HepG2 (cell line): ENCODE data around the gene GLUD1. TPM values are rescaled to one million over a fixed set of nuclear protein-coding genes. Genes with fewer than 3 reads are reported as not detected.

Experiments
- HOXD1 ChIP-seq: sonication (generic); formaldehyde crosslinking; IDR thresholded peaks from 2 replicates; pipeline ENCODE4 v1.5.0; 2020; ENCODE audit warnings: missing genetic modification reagents
- ISL2 ChIP-seq: sonication (generic); formaldehyde crosslinking; IDR thresholded peaks from 2 replicates; pipeline ENCODE4 v1.5.0; 2020; ENCODE audit warnings: missing genetic modification reagents
- PPARG ChIP-seq: conservative IDR thresholded peaks from 2 replicates; pipeline ENCODE4 v1.6.1; 2016; ENCODE audit warnings: missing biosample characterization, missing genetic modification reagents
- SOX6 ChIP-seq, 2 experiments: fragments of 450-650 bp in 1 of 2; sonication (generic) in 1 of 2; formaldehyde crosslinking in 1 of 2; IDR thresholded peaks; 2 replicates each; pipeline versions ENCODE4 v1.4.0 to v1.6.1; 2017 to 2020; ENCODE audit warnings: antibody characterized with exemption in 1 of 2, mild to moderate bottlenecking in 1 of 2, missing genetic modification reagents in 1 of 2
- SYNCRIP ChIP-seq: fragments of 200-400 bp; formaldehyde crosslinking; IDR thresholded peaks from 2 replicates; pipeline ENCODE4 v1.6.1; 2018; ENCODE audit warnings: mild to moderate bottlenecking, low read depth, low read length; ENCODE audit not compliant: insufficient read depth
- ZNF253 ChIP-seq: sonication (generic); formaldehyde crosslinking; IDR thresholded peaks from 2 replicates; pipeline ENCODE4 v1.8.0; 2022; ENCODE audit warnings: mild to moderate bottlenecking, missing genetic modification reagents, borderline replicate concordance
- ZSCAN21 ChIP-seq: sonication (generic); formaldehyde crosslinking; IDR thresholded peaks from 2 replicates; pipeline ENCODE4 v1.8.0; 2022; ENCODE audit warnings: mild to moderate bottlenecking, missing genetic modification reagents, moderate library complexity, borderline replicate concordance
- polyA plus RNA-seq, 8 experiments: library from polyadenylated mRNA; depleted of rRNA in 3 of 8; stranded (reverse) in 7 of 8; unstranded in 1 of 8; fragments of >200 nt; fragmentation: Illumina TruSeq in 4 of 8; extraction: Trizol in 4 of 8; gene quantifications; 2 replicates each; pipeline versions ENCODE4 v1.2.1 to v1.2.3, GENCODE V29; 2011 to 2016; ENCODE audit warnings: low read depth in 4 of 8, missing spikeins in 1 of 8, mixed read lengths in 1 of 8; ENCODE audit not compliant: insufficient read depth in 1 of 8
- total RNA-seq, 5 experiments: library from RNA; depleted of rRNA; stranded (reverse); fragments of >200 nt; fragmentation: Illumina TruSeq; extraction: Trizol; gene quantifications; 2 replicates each; pipeline ENCODE4 v1.2.3, GENCODE V29; 2016; ENCODE audit warnings: low read depth in 1 of 5
- TF ChIP-seq, protein P1 (sequence below): sonication (generic); formaldehyde crosslinking; IDR thresholded peaks from 2 replicates; pipeline ENCODE4 v1.5.1; 2020; ENCODE audit warnings: missing genetic modification reagents, mild to moderate bottlenecking, borderline replicate concordance
- TF ChIP-seq, protein P2 (sequence below): sonication (generic); formaldehyde crosslinking; IDR thresholded peaks from 2 replicates; pipeline ENCODE4 v1.4.0; 2020; ENCODE audit warnings: missing genetic modification reagents
- TF ChIP-seq, protein P3 (sequence below): sonication (generic); formaldehyde crosslinking; IDR thresholded peaks from 2 replicates; pipeline ENCODE4 v1.5.1; 2020; ENCODE audit warnings: missing genetic modification reagents, mild to moderate bottlenecking, borderline replicate concordance
- TF ChIP-seq, protein P4 (sequence below): sonication (generic); formaldehyde crosslinking; IDR thresholded peaks from 2 replicates; pipeline ENCODE4 v1.8.0; 2022; ENCODE audit warnings: missing genetic modification reagents, mild to moderate bottlenecking, inconsistent platforms, borderline replicate concordance
- TF ChIP-seq, protein P5 (sequence below): sonication (generic); formaldehyde crosslinking; IDR thresholded peaks from 2 replicates; pipeline ENCODE4 v1.5.1; 2020; ENCODE audit warnings: mild to moderate bottlenecking, missing genetic modification reagents, moderate library complexity

The GLUD1 gene
- total and polyA plus RNA-seq, 2 of the 13 experiments (the other 11 are each of a cell fraction or from before 2014, with no cell fraction given): 301 to 798 TPM

DNA sequence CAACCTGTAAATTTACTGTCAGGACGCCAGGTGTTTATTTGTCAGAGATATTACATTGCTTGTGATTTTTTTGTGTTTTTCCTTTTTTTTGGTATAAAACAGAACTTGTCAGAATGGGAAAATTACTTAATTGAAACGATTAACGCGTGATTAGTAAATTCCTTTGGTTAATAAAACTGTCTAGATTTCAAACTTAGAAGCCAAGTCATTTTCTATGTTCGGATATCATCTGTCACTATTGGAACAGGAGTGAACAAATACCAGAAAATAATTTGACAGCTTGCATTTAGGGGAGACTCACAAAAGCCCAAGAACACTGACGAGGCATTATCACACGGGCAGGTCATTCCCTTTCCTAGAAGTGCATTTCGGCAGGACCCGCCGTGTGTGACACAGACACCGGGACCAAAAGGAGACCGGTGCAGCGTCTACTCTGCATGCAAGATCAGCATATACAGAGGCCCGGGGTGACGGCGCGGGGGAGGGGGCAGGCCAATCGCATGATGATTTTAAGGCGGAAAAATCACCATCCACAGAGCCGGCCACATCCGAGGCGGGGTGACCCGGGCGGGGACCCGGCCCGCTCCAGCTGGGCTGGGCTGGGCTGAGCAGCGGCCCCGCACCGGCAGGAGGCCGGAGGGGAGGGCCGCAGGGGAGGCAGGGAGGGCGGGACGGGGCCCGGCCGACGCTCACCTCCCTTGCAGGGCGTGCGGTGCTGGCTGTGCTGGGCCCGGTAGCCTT lies 841 bp downstream of the GLUD1 start (continued):
- TF ChIP-seq, protein P1, sequence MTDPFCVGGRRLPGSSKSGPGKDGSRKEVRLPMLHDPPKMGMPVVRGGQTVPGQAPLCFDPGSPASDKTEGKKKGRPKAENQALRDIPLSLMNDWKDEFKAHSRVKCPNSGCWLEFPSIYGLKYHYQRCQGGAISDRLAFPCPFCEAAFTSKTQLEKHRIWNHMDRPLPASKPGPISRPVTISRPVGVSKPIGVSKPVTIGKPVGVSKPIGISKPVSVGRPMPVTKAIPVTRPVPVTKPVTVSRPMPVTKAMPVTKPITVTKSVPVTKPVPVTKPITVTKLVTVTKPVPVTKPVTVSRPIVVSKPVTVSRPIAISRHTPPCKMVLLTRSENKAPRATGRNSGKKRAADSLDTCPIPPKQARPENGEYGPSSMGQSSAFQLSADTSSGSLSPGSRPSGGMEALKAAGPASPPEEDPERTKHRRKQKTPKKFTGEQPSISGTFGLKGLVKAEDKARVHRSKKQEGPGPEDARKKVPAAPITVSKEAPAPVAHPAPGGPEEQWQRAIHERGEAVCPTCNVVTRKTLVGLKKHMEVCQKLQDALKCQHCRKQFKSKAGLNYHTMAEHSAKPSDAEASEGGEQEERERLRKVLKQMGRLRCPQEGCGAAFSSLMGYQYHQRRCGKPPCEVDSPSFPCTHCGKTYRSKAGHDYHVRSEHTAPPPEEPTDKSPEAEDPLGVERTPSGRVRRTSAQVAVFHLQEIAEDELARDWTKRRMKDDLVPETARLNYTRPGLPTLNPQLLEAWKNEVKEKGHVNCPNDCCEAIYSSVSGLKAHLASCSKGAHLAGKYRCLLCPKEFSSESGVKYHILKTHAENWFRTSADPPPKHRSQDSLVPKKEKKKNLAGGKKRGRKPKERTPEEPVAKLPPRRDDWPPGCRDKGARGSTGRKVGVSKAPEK (CRISPR knock-in tag): no peak
- no peak for TF ChIP-seq SYNCRIP
- TF ChIP-seq, protein P2, sequence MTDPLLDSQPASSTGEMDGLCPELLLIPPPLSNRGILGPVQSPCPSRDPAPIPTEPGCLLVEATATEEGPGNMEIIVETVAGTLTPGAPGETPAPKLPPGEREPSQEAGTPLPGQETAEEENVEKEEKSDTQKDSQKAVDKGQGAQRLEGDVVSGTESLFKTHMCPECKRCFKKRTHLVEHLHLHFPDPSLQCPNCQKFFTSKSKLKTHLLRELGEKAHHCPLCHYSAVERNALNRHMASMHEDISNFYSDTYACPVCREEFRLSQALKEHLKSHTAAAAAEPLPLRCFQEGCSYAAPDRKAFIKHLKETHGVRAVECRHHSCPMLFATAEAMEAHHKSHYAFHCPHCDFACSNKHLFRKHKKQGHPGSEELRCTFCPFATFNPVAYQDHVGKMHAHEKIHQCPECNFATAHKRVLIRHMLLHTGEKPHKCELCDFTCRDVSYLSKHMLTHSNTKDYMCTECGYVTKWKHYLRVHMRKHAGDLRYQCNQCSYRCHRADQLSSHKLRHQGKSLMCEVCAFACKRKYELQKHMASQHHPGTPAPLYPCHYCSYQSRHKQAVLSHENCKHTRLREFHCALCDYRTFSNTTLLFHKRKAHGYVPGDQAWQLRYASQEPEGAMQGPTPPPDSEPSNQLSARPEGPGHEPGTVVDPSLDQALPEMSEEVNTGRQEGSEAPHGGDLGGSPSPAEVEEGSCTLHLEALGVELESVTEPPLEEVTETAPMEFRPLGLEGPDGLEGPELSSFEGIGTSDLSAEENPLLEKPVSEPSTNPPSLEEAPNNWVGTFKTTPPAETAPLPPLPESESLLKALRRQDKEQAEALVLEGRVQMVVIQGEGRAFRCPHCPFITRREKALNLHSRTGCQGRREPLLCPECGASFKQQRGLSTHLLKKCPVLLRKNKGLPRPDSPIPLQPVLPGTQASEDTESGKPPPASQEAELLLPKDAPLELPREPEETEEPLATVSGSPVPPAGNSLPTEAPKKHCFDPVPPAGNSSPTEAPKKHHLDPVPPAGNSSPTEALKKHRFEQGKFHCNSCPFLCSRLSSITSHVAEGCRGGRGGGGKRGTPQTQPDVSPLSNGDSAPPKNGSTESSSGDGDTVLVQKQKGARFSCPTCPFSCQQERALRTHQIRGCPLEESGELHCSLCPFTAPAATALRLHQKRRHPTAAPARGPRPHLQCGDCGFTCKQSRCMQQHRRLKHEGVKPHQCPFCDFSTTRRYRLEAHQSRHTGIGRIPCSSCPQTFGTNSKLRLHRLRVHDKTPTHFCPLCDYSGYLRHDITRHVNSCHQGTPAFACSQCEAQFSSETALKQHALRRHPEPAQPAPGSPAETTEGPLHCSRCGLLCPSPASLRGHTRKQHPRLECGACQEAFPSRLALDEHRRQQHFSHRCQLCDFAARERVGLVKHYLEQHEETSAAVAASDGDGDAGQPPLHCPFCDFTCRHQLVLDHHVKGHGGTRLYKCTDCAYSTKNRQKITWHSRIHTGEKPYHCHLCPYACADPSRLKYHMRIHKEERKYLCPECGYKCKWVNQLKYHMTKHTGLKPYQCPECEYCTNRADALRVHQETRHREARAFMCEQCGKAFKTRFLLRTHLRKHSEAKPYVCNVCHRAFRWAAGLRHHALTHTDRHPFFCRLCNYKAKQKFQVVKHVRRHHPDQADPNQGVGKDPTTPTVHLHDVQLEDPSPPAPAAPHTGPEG (CRISPR knock-in tag): 0 out of 2 replicates have a peak, but pooled peaks have one; percentile 59
- TF ChIP-seq, protein P3, sequence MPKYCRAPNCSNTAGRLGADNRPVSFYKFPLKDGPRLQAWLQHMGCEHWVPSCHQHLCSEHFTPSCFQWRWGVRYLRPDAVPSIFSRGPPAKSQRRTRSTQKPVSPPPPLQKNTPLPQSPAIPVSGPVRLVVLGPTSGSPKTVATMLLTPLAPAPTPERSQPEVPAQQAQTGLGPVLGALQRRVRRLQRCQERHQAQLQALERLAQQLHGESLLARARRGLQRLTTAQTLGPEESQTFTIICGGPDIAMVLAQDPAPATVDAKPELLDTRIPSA: no peak
- TF ChIP-seq ZNF253 (CRISPR knock-in tag): no peak
- TF ChIP-seq, protein P4, sequence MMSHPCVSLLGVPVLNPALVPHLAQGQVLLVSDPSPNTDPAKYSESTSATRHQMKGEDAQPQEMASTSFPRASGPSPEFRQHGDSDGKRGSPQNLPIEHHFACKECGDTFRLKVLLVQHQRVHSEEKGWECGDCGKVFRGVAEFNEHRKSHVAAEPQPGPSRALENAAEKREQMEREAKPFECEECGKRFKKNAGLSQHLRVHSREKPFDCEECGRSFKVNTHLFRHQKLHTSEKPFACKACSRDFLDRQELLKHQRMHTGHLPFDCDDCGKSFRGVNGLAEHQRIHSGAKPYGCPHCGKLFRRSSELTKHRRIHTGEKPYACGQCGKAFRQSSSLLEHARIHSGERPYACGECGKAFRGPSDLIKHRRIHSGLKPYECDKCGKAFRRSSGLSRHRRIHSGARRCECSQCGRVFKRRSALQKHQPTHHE (CRISPR knock-in tag): no peak
- no peak for TF ChIP-seq ZSCAN21 (CRISPR knock-in tag)
- no peak for TF ChIP-seq HOXD1 (CRISPR knock-in tag)
- no peak for TF ChIP-seq SOX6 (IDR thresholded peaks at IDR 0.05)
- 0 out of 2 replicates have a peak, but pooled peaks have one; percentile 2 for TF ChIP-seq SOX6 (CRISPR knock-in tag; IDR thresholded peaks at IDR 0.05)
- TF ChIP-seq, protein P5, sequence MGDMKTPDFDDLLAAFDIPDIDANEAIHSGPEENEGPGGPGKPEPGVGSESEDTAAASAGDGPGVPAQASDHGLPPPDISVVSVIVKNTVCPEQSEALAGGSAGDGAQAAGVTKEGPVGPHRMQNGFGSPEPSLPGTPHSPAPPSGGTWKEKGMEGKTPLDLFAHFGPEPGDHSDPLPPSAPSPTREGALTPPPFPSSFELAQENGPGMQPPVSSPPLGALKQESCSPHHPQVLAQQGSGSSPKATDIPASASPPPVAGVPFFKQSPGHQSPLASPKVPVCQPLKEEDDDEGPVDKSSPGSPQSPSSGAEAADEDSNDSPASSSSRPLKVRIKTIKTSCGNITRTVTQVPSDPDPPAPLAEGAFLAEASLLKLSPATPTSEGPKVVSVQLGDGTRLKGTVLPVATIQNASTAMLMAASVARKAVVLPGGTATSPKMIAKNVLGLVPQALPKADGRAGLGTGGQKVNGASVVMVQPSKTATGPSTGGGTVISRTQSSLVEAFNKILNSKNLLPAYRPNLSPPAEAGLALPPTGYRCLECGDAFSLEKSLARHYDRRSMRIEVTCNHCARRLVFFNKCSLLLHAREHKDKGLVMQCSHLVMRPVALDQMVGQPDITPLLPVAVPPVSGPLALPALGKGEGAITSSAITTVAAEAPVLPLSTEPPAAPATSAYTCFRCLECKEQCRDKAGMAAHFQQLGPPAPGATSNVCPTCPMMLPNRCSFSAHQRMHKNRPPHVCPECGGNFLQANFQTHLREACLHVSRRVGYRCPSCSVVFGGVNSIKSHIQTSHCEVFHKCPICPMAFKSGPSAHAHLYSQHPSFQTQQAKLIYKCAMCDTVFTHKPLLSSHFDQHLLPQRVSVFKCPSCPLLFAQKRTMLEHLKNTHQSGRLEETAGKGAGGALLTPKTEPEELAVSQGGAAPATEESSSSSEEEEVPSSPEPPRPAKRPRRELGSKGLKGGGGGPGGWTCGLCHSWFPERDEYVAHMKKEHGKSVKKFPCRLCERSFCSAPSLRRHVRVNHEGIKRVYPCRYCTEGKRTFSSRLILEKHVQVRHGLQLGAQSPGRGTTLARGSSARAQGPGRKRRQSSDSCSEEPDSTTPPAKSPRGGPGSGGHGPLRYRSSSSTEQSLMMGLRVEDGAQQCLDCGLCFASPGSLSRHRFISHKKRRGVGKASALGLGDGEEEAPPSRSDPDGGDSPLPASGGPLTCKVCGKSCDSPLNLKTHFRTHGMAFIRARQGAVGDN (CRISPR knock-in tag): peak; percentile 65
- no peak for TF ChIP-seq PPARG (CRISPR knock-in tag)
- TF ChIP-seq ISL2: 0 out of 2 replicates have a peak, but pooled peaks have one; percentile 11
